T-helper 2 cell treated with Interferon-gamma antibody and Interleukin-4, amounts not matched to agents 5 μg/mL and 100 μg/mL, for 36 hours (primary cell): ENCODE data around the gene RNF38.
"Not testable (repeated sequence)": the region's sequence is repeated elsewhere in the genome, so short reads cannot be mapped to it uniquely, and the experiment has no call there.

Experiments used
- DNase-seq: peaks from one replicate; pipeline ENCODE4 v3.0.0; 2021; ENCODE audit warnings: low spot score
- H3K27ac Mint-ChIP-seq: one replicate; pipeline ENCODE4 v1.8.0; 2021; ENCODE audit warnings: mild to moderate bottlenecking, mixed read lengths
- H3K27me3 Mint-ChIP-seq: one replicate; pipeline ENCODE4 v1.8.0; 2021; ENCODE audit warnings: low read depth, mixed read lengths
- H3K36me3 Mint-ChIP-seq: one replicate; pipeline ENCODE4 v1.8.0; 2021; ENCODE audit warnings: low read depth, mixed read lengths
- H3K4me1 Mint-ChIP-seq: one replicate; pipeline ENCODE4 v1.8.0; 2021; ENCODE audit warnings: low read depth, mixed read lengths
- H3K4me3 Mint-ChIP-seq: one replicate; pipeline ENCODE4 v1.8.0; 2022; ENCODE audit warnings: mild to moderate bottlenecking, moderate library complexity, mixed read lengths
- H3K9me3 Mint-ChIP-seq: one replicate; pipeline ENCODE4 v1.8.0; 2021; ENCODE audit warnings: mixed read lengths

Gene RNF38

GRCh38 chr9:36399980-36400331 lies at the start of gene RNF38:
Gene RNF38, minus strand, starts transcription at chr9:36400269. Its CDS starts 161 bp downstream, at chr9:36400108.
- peak within 1 kb of the TSS; percentile 96 for H3K4me3 Mint-ChIP-seq
- H3K36me3 Mint-ChIP-seq = peaks cover 24% of the 10 kb centered on the region
- no peak for DNase-seq
- peak within 1 kb of the TSS; percentile 100 for H3K27ac Mint-ChIP-seq
- H3K9me3 Mint-ChIP-seq = no peaks in the 10 kb centered on the region
- peaks cover 36% of the 10 kb centered on the region for H3K4me1 Mint-ChIP-seq
- H3K27me3 Mint-ChIP-seq = no peaks in the 10 kb centered on the region

DNA sequence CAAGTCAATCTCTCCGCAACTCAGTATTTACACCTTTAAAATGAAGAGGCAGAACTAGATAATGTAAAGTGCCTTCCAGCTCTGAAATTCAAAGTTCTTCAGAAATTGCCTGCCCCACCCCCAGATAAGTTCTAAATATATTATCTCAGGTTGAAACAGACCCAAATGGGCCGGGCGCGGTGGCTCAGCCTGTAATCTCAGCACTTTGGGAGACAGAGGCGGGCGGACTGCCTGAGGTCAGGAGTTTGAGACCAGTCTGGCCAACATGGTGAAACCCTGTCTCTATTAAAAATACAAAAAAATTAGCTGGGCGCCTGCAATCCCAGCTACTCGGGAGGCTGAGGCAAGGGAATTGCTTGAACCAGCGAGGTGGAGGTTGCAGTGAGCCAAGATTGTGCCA lies 48.5 kb upstream of the RNF38 start:
- DNase-seq, H3K9me3 Mint-ChIP-seq, H3K27ac Mint-ChIP-seq, H3K27me3 Mint-ChIP-seq, H3K36me3 Mint-ChIP-seq, H3K4me3 Mint-ChIP-seq: not testable (repeated sequence)
- peaks cover 14% of the 10 kb centered on the region for H3K4me1 Mint-ChIP-seq

GRCh38 chr9:36448017-36448416 lies 47.9 kb upstream of the RNF38 start:
- H3K4me1 Mint-ChIP-seq = peaks cover 17% of the 10 kb centered on the region
- H3K4me3 Mint-ChIP-seq = no peak overlapping the region
- H3K36me3 Mint-ChIP-seq = no peaks in the 10 kb centered on the region
- H3K9me3 Mint-ChIP-seq = no peaks in the 10 kb centered on the region
- H3K27ac Mint-ChIP-seq = no peak overlapping the region
- no peaks in the 10 kb centered on the region for H3K27me3 Mint-ChIP-seq
- DNase-seq = no peak

- not testable (repeated sequence) for H3K9me3 Mint-ChIP-seq, H3K27ac Mint-ChIP-seq, DNase-seq, H3K36me3 Mint-ChIP-seq, H3K4me3 Mint-ChIP-seq, H3K27me3 Mint-ChIP-seq
- peaks cover 18% of the 10 kb centered on the region for H3K4me1 Mint-ChIP-seq
These were observed 46.6 kb upstream of the RNF38 start for GRCh38 chr9:36446678-36447077.

DNA sequence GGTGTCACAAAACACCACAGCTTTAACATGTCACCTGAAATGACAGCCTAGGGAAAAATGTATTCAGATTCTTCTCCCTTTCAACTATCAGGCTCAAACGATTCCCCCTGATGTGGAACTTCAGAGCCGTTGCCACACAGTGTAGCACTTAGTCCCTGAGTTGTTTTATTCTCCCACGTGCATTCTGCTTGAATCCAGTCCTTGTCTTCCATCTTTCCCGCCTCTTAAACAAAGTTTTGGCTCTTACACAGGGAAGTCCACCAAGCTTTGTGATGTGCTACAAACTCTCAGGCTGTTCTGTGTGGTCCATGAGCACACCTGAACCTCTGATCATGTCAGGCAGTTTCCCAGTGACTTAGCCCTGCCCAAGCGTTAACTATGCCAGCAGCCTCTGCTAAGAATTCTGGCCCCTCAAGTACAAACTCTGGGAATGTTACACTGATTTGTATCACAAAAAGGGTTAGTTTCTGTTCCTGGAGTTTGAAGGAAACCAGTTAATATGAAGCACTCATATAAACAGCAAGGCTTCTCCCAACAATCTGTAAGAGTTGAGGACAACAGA lies 45.8 kb upstream of the RNF38 start:
- Mint-ChIP-seq H3K27me3 (no peaks in the 10 kb centered on the region), H3K4me1 (peaks cover 18% of the 10 kb centered on the region), H3K27ac (no peak overlapping the region), H3K9me3 (no peaks in the 10 kb centered on the region), H3K36me3 (no peaks in the 10 kb centered on the region), H3K4me3 (no peak overlapping the region)
- DNase-seq = no peak

DNA sequence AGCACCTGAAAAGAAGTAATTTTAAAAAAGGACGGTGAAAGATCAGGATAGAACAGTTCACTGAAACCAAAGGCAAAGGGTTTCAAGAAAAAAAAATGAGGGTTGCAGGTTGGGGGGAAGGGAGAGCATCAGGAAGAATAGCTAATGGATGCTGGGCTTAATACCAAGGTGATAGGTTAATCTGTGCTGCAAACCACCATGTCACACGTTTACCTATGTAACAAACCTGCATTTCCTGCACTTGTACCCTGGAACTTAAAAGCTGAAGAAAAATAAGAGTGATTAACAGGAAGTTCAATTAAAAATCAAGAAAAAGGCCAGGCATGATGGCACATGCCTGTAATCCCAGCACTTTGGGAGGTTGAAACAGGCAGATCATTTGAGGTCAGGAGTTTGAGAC lies 44.1 kb upstream of the RNF38 start:
- H3K4me3 Mint-ChIP-seq = no peak overlapping the region
- H3K9me3 Mint-ChIP-seq = no peaks in the 10 kb centered on the region
- no peak overlapping the region for H3K27ac Mint-ChIP-seq
- peaks cover 16% of the 10 kb centered on the region for H3K4me1 Mint-ChIP-seq
- peaks cover 2% of the 10 kb centered on the region for H3K36me3 Mint-ChIP-seq
- no peak for DNase-seq
- no peaks in the 10 kb centered on the region for H3K27me3 Mint-ChIP-seq

DNA sequence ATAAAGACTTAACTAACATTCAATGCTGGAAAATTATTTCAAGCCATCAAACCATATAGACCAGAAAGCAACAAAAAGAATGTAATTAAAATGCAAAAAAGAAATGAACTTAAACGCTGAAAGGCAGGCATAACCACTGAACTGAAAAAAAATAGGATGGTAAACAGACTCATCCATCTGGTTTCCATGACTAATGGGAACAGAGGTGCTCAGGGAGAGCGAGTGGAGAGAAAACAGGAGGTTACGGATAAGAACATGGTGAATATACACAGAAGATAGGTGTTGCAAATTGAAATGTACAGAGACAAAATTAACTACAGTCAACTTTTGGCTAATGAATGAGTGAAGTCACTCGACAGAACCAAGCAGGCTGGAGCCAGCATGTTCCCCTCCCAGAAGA lies 43.5 kb upstream of the RNF38 start:
- H3K36me3 Mint-ChIP-seq = peaks cover 2% of the 10 kb centered on the region
- H3K4me1 Mint-ChIP-seq = peaks cover 19% of the 10 kb centered on the region
- DNase-seq = no peak
- no peaks in the 10 kb centered on the region for H3K9me3 Mint-ChIP-seq
- no peak overlapping the region for H3K27ac Mint-ChIP-seq
- H3K4me3 Mint-ChIP-seq = no peak overlapping the region
- no peaks in the 10 kb centered on the region for H3K27me3 Mint-ChIP-seq

DNA sequence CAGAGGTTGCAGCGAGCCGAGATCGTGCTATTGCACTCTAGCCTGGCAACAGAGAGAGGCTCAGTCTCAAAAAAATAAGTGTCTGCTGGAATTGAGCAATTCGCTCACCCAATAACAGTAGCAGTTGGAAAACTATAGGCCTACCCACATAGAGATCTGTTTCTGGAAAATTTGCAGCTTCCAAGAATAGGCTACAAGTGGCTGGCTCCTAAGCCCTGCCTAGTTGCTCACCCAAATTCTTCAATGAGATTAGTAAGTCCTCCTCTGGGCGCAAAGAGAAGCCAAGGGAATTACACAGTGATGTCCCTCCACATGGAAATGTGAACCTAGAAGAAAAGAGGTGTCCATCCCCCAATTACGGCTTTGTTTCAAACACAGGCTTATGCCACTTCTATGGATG lies 42.6 kb upstream of the RNF38 start:
- H3K4me3 Mint-ChIP-seq = no peak overlapping the region
- H3K4me1 Mint-ChIP-seq = peaks cover 23% of the 10 kb centered on the region
- H3K27me3 Mint-ChIP-seq = no peaks in the 10 kb centered on the region
- H3K27ac Mint-ChIP-seq = no peak overlapping the region
- H3K9me3 Mint-ChIP-seq = no peaks in the 10 kb centered on the region
- DNase-seq = no peak
- peaks cover 2% of the 10 kb centered on the region for H3K36me3 Mint-ChIP-seq

DNA sequence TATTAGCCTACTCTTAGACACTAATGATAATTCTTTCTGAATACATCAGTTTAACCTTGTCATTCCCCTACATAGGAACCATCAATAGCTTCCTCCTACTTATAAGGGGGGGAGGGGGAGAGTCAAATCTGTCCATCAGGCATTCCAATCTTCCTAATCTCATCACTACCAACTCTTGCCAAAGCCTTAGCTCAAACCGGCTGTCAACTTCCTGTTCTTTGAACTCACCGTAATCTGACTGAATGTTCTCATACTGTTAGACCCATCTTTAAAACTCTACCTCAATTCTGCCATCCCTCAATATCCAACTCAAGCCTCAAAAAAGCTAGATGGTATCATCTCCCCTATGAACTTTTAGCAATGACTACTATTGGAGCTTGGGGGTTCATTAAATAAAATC lies 41.9 kb upstream of the RNF38 start:
- H3K27me3 Mint-ChIP-seq = no peaks in the 10 kb centered on the region
- peaks cover 2% of the 10 kb centered on the region for H3K36me3 Mint-ChIP-seq
- peaks cover 27% of the 10 kb centered on the region for H3K4me1 Mint-ChIP-seq
- H3K4me3 Mint-ChIP-seq = no peak overlapping the region
- no peak overlapping the region for H3K27ac Mint-ChIP-seq
- DNase-seq = no peak
- no peaks in the 10 kb centered on the region for H3K9me3 Mint-ChIP-seq

DNA sequence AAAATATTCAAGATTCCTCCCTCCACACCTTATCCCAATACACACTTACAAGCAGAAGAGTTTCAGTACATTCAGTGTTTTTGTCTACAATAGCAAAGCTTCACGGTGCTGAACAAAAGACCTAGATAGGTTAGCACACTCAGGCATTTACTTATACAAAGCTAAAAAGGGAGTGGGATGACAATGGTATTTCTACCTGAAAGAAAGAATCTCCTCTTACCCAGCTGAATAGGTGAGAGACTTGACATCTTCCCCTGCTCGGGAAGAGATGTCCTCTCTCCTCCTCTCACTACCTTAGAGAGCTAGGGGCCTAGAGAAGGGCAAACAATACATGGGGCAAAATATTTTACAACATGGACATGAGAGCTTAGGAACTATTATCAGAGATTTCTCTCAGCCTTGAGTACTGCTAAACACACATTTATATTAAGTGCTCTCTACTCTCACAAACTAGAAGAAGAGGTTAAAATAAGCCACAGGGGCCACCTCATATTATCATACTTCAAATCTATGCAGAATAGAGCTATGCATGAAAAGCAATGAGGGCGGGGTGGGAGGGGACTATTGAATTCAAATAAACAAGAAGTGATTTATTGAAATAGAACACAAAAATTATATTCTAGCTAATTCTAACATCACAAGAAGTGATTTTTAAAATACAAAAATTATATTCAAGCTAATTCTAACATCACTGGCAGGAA lies 38.6 kb upstream of the RNF38 start:
- H3K27ac Mint-ChIP-seq = peak overlapping the region; percentile 32
- H3K9me3 Mint-ChIP-seq = no peaks in the 10 kb centered on the region
- no peaks in the 10 kb centered on the region for H3K27me3 Mint-ChIP-seq
- H3K4me3 Mint-ChIP-seq = no peak overlapping the region
- peaks cover 2% of the 10 kb centered on the region for H3K36me3 Mint-ChIP-seq
- peaks cover 23% of the 10 kb centered on the region for H3K4me1 Mint-ChIP-seq
- no peak for DNase-seq

GRCh38 chr9:36437790-36438189 lies 37.7 kb upstream of the RNF38 start:
- H3K27me3 Mint-ChIP-seq = no peaks in the 10 kb centered on the region
- H3K27ac Mint-ChIP-seq = no peak overlapping the region
- DNase-seq = no peak
- no peak overlapping the region for H3K4me3 Mint-ChIP-seq
- no peaks in the 10 kb centered on the region for H3K9me3 Mint-ChIP-seq
- H3K4me1 Mint-ChIP-seq = peaks cover 20% of the 10 kb centered on the region
- peaks cover 2% of the 10 kb centered on the region for H3K36me3 Mint-ChIP-seq

DNA sequence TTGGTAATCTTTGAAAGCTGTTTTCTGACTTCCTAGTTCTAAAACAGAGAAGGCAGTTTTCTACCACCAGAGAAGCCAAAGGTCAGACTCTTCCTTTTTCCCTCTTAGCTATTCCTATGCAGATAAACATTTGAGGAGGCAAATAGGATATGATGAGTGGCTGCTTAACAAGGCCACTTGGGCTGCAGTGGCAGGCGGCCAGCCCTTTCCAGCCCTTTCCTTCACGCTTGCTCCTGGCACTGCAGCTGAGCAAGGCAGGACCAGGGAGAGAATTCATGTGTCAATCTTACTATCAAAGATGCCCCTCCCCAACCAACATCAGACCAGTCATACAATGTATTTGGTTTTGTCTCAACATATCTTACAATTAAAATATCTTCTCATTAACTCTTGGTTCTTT lies 36.8 kb upstream of the RNF38 start:
- no peaks in the 10 kb centered on the region for H3K27me3 Mint-ChIP-seq
- H3K4me1 Mint-ChIP-seq = peaks cover 16% of the 10 kb centered on the region
- peak overlapping the region; percentile 21 for H3K27ac Mint-ChIP-seq
- H3K4me3 Mint-ChIP-seq = no peak overlapping the region
- H3K36me3 Mint-ChIP-seq = peaks cover 2% of the 10 kb centered on the region
- no peaks in the 10 kb centered on the region for H3K9me3 Mint-ChIP-seq
- DNase-seq = no peak

DNA sequence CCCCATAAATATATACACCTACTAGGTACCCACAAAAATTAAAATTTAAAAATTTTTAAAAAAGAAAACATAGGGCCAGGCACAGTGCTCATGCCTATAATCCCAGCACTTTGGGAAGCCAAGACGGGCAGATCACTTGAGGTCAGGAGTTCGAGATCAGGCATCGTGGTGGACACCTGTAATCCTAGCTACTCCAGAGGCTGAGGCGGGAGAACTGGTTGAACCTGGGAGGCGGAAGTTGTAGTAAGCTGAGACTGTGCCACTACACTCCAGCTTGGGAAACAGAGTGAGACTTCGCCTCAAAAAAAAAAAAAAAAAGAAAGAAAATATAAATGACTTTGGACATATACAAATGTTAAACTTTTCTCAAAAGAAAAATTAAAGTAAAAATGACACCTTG lies 33.3 kb upstream of the RNF38 start:
- H3K27ac Mint-ChIP-seq = no peak overlapping the region
- no peaks in the 10 kb centered on the region for H3K36me3 Mint-ChIP-seq
- H3K4me3 Mint-ChIP-seq = no peak overlapping the region
- H3K27me3 Mint-ChIP-seq = no peaks in the 10 kb centered on the region
- no peak for DNase-seq
- H3K4me1 Mint-ChIP-seq = peaks cover 8% of the 10 kb centered on the region
- H3K9me3 Mint-ChIP-seq = no peaks in the 10 kb centered on the region

- no peak overlapping the region for H3K4me3 Mint-ChIP-seq
- DNase-seq = no peak
- no peaks in the 10 kb centered on the region for H3K36me3 Mint-ChIP-seq
- no peak overlapping the region for H3K27ac Mint-ChIP-seq
- H3K4me1 Mint-ChIP-seq = peaks cover 9% of the 10 kb centered on the region
- H3K9me3 Mint-ChIP-seq = no peaks in the 10 kb centered on the region
- H3K27me3 Mint-ChIP-seq = no peaks in the 10 kb centered on the region
These were observed 31.0 kb upstream of the RNF38 start for GRCh38 chr9:36431078-36431477.

DNA sequence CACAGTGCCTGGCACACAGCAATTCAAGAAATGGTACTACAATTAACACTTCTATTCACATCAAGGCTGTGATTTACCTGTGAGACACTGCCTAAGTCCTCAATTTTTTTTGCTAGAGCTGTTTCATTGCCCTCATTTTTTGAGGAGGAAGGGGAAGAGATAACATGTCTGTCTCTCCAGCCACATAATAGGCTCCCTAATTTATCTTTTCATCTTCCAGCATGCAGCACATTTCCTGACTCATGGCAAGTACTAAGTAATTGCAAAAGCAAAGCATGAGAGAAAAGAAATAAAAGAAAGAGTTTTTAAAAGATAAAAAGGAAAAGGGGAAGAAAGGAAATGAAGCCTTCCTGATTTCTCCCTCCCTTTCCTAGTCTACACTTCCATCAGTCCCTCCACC lies 26.9 kb upstream of the RNF38 start:
- no peak for DNase-seq
- Mint-ChIP-seq H3K4me1 (peaks cover 18% of the 10 kb centered on the region), H3K27me3 (no peaks in the 10 kb centered on the region), H3K4me3 (no peak overlapping the region), H3K27ac (no peak overlapping the region), H3K36me3 (peaks cover 3% of the 10 kb centered on the region), H3K9me3 (no peaks in the 10 kb centered on the region)
